SK-N-SH treated with all-trans-retinoic acid at 6 μM for 48 hours (cell line): ENCODE measurements around the gene DDX39B.
A peak's percentile ranks its signal among the peaks of the same experiment; 100 is the strongest.

Source experiments
- ATAC-seq: fragments of 200-7000 bp; cut with Tn5 transposase; 3 replicates; pipeline ENCODE4 v1.9.1; 2020; ENCODE audit warnings: mild to moderate bottlenecking, moderate library complexity
- ARNTL ChIP-seq: fragments of 450-650 bp; formaldehyde crosslinking; IDR thresholded peaks from 2 replicates; pipeline ENCODE4 v1.5.0; 2020; ENCODE audit warnings: low read depth, mild to moderate bottlenecking, moderate library complexity, borderline replicate concordance
- BACH2 ChIP-seq: fragments of 250-450 bp; sonication (Bioruptor Pico); IDR thresholded peaks from 2 replicates; pipeline ENCODE4 v1.9.0; 2021; ENCODE audit warnings: mild to moderate bottlenecking, borderline replicate concordance
- CSDC2 ChIP-seq: fragments of 250-450 bp; sonication (Bioruptor Pico); IDR thresholded peaks from 2 replicates; pipeline ENCODE4 v1.5.0; 2020; ENCODE audit warnings: mild to moderate bottlenecking, moderate library complexity
- ESRRG ChIP-seq: fragments of 250-450 bp; sonication (Bioruptor Pico); IDR thresholded peaks from 2 replicates; pipeline ENCODE4 v1.6.1; 2021; ENCODE audit warnings: mild to moderate bottlenecking
- GLIS3 ChIP-seq: fragments of 250-450 bp; sonication (Bioruptor Pico); IDR thresholded peaks from 2 replicates; pipeline ENCODE4 v1.5.0; 2020; ENCODE audit warnings: mild to moderate bottlenecking, moderate library complexity
- ISL1 ChIP-seq: fragments of 250-450 bp; sonication (Bioruptor Pico); IDR thresholded peaks from 2 replicates; pipeline ENCODE4 v2.1.2; 2022; ENCODE audit warnings: mild to moderate bottlenecking, moderate library complexity
- PPARA ChIP-seq: fragments of 250-450 bp; sonication (Bioruptor Pico); IDR thresholded peaks from 2 replicates; pipeline ENCODE4 v1.5.0; 2020; ENCODE audit warnings: mild to moderate bottlenecking, borderline replicate concordance
- RARB ChIP-seq: fragments of 250-450 bp; sonication (Bioruptor Pico); IDR thresholded peaks from 2 replicates; pipeline ENCODE4 v1.8.0; 2021; ENCODE audit warnings: mild to moderate bottlenecking, moderate library complexity
- SNAI2 ChIP-seq: fragments of 250-450 bp; sonication (Bioruptor Pico); IDR thresholded peaks from 2 replicates; pipeline ENCODE4 v1.5.0; 2020; ENCODE audit warnings: mild to moderate bottlenecking, moderate library complexity
- TCF4 ChIP-seq: fragments of 250-450 bp; sonication (Bioruptor Pico); IDR thresholded peaks from 2 replicates; pipeline ENCODE4 v1.8.0; 2021; ENCODE audit warnings: mild to moderate bottlenecking, moderate library complexity, borderline replicate concordance
- TOX ChIP-seq: fragments of 250-450 bp; sonication (Bioruptor Pico); IDR thresholded peaks from 2 replicates; pipeline ENCODE4 v1.8.0; 2021; ENCODE audit warnings: mild to moderate bottlenecking, moderate library complexity, borderline replicate concordance
- ZC3H10 ChIP-seq: fragments of 250-450 bp; sonication (Bioruptor Pico); IDR thresholded peaks from 2 replicates; pipeline ENCODE4 v1.5.1; 2021; ENCODE audit warnings: mild to moderate bottlenecking, moderate library complexity
- ZFP3 ChIP-seq: fragments of 250-450 bp; sonication (Bioruptor Pico); IDR thresholded peaks from 2 replicates; pipeline ENCODE4 v1.5.0; 2020; ENCODE audit warnings: mild to moderate bottlenecking, moderate library complexity
- ZFP30 ChIP-seq: fragments of 450-650 bp; formaldehyde crosslinking; IDR thresholded peaks from 2 replicates; pipeline ENCODE4 v1.5.0; 2022; ENCODE audit warnings: mild to moderate bottlenecking, moderate library complexity
- ZNF565 ChIP-seq: fragments of 450-650 bp; formaldehyde crosslinking; conservative IDR thresholded peaks from 2 replicates; pipeline ENCODE4 v1.5.0; 2020; ENCODE audit warnings: low read depth, mild to moderate bottlenecking, moderate library complexity
- ZNF70 ChIP-seq: fragments of 450-650 bp; formaldehyde crosslinking; IDR thresholded peaks from 2 replicates; pipeline ENCODE4 v1.5.0; 2020; ENCODE audit warnings: mild to moderate bottlenecking, moderate library complexity
- ZNF8 ChIP-seq: fragments of 450-650 bp; formaldehyde crosslinking; IDR thresholded peaks from 2 replicates; pipeline ENCODE4 v1.5.0; 2020; ENCODE audit warnings: mild to moderate bottlenecking, moderate library complexity
- TF ChIP-seq, protein P1 (sequence below): fragments of 250-450 bp; sonication (Bioruptor Pico); IDR thresholded peaks from 2 replicates; pipeline ENCODE4 v1.5.0; 2020; ENCODE audit warnings: mild to moderate bottlenecking, moderate library complexity
- TF ChIP-seq, protein P2 (sequence below): fragments of 250-450 bp; sonication (Bioruptor Pico); IDR thresholded peaks from 2 replicates; pipeline ENCODE4 v1.8.0; 2021; ENCODE audit warnings: low read depth, mild to moderate bottlenecking, moderate library complexity, borderline replicate concordance
- TF ChIP-seq, protein P3 (sequence below): fragments of 250-450 bp; sonication (Bioruptor Pico); IDR thresholded peaks from 2 replicates; pipeline ENCODE4 v1.8.0; 2020; ENCODE audit warnings: mild to moderate bottlenecking, moderate library complexity, borderline replicate concordance
- TF ChIP-seq, protein P4 (sequence below): fragments of 250-450 bp; sonication (Bioruptor Pico); IDR thresholded peaks from 2 replicates; pipeline ENCODE4 v1.5.1; 2021; ENCODE audit warnings: mild to moderate bottlenecking, moderate library complexity

DDX39B gene

DNA sequence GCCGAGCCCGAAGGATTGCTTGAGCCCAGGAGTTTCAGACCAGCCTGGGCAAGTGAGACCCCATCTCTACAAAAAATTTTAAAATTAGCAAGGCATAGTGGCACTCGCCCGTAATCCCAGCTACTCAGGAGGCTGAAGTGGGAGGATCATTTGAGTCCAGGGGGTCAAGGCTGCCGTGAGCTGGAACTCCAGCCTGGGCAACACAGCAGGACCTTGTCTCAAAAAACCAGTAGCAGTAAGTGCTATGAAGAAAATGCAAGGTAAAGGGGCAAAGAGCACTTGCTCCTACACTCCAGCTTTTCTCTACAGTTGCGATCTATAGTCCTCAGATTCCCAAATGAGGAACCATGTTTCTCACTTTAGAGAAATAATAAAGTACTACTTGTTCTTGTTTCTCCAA is 1.8 kb upstream of the DDX39B start (continued):
- TF ChIP-seq, protein P1, sequence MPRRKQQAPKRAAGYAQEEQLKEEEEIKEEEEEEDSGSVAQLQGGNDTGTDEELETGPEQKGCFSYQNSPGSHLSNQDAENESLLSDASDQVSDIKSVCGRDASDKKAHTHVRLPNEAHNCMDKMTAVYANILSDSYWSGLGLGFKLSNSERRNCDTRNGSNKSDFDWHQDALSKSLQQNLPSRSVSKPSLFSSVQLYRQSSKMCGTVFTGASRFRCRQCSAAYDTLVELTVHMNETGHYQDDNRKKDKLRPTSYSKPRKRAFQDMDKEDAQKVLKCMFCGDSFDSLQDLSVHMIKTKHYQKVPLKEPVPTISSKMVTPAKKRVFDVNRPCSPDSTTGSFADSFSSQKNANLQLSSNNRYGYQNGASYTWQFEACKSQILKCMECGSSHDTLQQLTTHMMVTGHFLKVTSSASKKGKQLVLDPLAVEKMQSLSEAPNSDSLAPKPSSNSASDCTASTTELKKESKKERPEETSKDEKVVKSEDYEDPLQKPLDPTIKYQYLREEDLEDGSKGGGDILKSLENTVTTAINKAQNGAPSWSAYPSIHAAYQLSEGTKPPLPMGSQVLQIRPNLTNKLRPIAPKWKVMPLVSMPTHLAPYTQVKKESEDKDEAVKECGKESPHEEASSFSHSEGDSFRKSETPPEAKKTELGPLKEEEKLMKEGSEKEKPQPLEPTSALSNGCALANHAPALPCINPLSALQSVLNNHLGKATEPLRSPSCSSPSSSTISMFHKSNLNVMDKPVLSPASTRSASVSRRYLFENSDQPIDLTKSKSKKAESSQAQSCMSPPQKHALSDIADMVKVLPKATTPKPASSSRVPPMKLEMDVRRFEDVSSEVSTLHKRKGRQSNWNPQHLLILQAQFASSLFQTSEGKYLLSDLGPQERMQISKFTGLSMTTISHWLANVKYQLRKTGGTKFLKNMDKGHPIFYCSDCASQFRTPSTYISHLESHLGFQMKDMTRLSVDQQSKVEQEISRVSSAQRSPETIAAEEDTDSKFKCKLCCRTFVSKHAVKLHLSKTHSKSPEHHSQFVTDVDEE (CRISPR knock-in tag), result no peak
- TF ChIP-seq ZFP3 (CRISPR knock-in tag), result no peak
- TF ChIP-seq PPARA, result no peak
- no peak for TF ChIP-seq ZFP30 (CRISPR knock-in tag)
- no peak for TF ChIP-seq TOX
- TF ChIP-seq GLIS3 (CRISPR knock-in tag), result no peak
- TF ChIP-seq, all 23 proteins: peak for 0

DNA sequence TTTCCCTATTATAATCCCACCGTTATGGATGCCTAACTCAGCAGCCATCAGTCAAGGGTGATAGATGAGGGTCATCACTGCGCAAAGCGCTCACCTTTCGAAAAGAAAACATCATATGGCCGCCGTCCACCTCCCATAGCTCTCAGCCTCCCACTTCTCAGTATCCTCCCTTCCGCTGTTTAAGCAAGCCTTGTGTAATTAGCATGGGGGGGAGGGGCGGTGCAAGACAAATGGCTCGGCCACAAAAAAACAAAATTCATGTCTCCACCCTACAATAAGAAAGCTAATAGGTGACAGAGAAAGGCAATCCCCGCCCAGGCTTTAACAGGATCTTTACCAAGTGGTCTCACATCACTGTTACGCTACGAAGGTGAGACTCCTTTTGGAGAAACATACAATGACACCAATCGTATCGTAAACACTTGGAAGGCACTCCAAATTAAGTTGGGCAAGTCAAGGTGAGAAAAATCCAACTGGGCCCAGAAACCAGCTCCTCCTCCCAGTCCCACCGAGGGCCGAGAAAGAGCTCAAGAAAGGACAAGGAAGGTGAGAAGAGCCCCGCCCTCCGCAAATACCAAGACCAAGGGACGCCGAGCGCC is 645 bp downstream of the DDX39B start:
- peak; percentile 9 for ATAC-seq
- TF ChIP-seq ZNF70, result no peak
- TF ChIP-seq BACH2 (CRISPR knock-in tag), result no peak
- TF ChIP-seq, protein P2, sequence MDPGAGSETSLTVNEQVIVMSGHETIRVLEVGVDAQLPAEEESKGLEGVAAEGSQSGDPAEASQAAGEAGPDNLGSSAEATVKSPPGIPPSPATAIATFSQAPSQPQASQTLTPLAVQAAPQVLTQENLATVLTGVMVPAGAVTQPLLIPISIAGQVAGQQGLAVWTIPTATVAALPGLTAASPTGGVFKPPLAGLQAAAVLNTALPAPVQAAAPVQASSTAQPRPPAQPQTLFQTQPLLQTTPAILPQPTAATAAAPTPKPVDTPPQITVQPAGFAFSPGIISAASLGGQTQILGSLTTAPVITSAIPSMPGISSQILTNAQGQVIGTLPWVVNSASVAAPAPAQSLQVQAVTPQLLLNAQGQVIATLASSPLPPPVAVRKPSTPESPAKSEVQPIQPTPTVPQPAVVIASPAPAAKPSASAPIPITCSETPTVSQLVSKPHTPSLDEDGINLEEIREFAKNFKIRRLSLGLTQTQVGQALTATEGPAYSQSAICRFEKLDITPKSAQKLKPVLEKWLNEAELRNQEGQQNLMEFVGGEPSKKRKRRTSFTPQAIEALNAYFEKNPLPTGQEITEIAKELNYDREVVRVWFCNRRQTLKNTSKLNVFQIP (CRISPR knock-in tag), result no peak
- no peak for TF ChIP-seq ZC3H10 (CRISPR knock-in tag)
- TF ChIP-seq TCF4, result no peak
- no peak for TF ChIP-seq PPARA
- no peak for TF ChIP-seq ESRRG
- no peak for TF ChIP-seq ZNF8 (CRISPR knock-in tag)
- no peak for TF ChIP-seq ZNF565 (CRISPR knock-in tag)
- TF ChIP-seq, protein P3, sequence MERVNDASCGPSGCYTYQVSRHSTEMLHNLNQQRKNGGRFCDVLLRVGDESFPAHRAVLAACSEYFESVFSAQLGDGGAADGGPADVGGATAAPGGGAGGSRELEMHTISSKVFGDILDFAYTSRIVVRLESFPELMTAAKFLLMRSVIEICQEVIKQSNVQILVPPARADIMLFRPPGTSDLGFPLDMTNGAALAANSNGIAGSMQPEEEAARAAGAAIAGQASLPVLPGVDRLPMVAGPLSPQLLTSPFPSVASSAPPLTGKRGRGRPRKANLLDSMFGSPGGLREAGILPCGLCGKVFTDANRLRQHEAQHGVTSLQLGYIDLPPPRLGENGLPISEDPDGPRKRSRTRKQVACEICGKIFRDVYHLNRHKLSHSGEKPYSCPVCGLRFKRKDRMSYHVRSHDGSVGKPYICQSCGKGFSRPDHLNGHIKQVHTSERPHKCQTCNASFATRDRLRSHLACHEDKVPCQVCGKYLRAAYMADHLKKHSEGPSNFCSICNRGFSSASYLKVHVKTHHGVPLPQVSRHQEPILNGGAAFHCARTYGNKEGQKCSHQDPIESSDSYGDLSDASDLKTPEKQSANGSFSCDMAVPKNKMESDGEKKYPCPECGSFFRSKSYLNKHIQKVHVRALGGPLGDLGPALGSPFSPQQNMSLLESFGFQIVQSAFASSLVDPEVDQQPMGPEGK (CRISPR knock-in tag), result no peak
- no peak for TF ChIP-seq RARB (CRISPR knock-in tag)
- no peak for TF ChIP-seq CSDC2 (CRISPR knock-in tag)
- no peak for TF ChIP-seq SNAI2 (CRISPR knock-in tag)
- TF ChIP-seq, protein P4, sequence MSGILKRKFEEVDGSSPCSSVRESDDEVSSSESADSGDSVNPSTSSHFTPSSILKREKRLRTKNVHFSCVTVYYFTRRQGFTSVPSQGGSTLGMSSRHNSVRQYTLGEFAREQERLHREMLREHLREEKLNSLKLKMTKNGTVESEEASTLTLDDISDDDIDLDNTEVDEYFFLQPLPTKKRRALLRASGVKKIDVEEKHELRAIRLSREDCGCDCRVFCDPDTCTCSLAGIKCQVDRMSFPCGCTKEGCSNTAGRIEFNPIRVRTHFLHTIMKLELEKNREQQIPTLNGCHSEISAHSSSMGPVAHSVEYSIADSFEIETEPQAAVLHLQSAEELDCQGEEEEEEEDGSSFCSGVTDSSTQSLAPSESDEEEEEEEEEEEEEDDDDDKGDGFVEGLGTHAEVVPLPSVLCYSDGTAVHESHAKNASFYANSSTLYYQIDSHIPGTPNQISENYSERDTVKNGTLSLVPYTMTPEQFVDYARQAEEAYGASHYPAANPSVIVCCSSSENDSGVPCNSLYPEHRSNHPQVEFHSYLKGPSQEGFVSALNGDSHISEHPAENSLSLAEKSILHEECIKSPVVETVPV (CRISPR knock-in tag), result no peak
- no peak for TF ChIP-seq ARNTL
- TF ChIP-seq TOX, result no peak
- TF ChIP-seq, protein P1 (CRISPR knock-in tag), result no peak
- no peak for TF ChIP-seq GLIS3 (CRISPR knock-in tag)
- no peak for TF ChIP-seq ISL1

DNA sequence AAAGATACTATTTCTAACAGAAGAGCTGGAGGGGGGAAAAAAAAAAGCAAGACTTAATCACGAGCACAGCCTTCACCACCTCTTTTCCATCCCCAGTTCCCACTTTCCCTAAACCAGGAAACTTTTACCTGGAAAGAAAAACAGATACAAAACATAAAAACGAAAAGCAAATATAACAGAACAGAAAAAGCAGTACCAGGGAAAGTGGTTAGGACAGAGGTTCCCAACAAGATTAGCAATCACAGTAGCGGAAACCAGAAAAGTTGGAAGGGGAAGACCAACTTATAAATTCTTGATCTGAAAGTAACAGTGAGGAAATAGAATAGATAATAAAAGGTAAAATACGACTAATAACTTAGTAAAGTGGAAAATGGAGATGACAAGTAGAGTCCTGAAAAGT is 1.2 kb downstream of the DDX39B start:
- ATAC-seq, result no peak
- TF ChIP-seq ZNF565 (CRISPR knock-in tag) (no peak), GLIS3 (CRISPR knock-in tag) (no peak), BACH2 (CRISPR knock-in tag) (no peak), ZFP3 (CRISPR knock-in tag) (no peak), PPARA (no peak), SNAI2 (CRISPR knock-in tag) (no peak)
- TF ChIP-seq, protein P2 (CRISPR knock-in tag), result no peak
- TF ChIP-seq, protein P4 (CRISPR knock-in tag), result no peak
- TF ChIP-seq, protein P3 (CRISPR knock-in tag), result no peak
